ENCODE measurements around the gene GZF1.

GRCh38 chr20:23370274-23370673 lies 8.3 kb downstream of the GZF1 start:
- TF ChIP-seq EZH2 (IDR thresholded peaks at IDR 0.05; ENCODE audit: low read length, missing control alignments) (no peak), CTCF (conservative IDR thresholded peaks at IDR 0.05 in 1 of 2, IDR thresholded peaks at IDR 0.05 in 1 of 2; ENCODE audit: low read depth in 1 of 2, low read length in 2 of 2) (no peak)

Measured in fibroblast of lung (primary cell).